B cell (primary cell): Measurements from ENCODE around the gene FAM204A. TPM values are rescaled to one million over a fixed set of nuclear protein-coding genes. Genes with fewer than 3 reads are reported as not detected.

Source experiments
- ATAC-seq: fragments of 200-7000 bp; cut with Tn5 transposase; one replicate; pipeline ENCODE4 v1.10.0; 2021; ENCODE audit warnings: low read depth, mild to moderate bottlenecking, moderate number of reproducible peaks, moderate library complexity
- CTCF ChIA-PET: fragments of 350-600 bp; sonication (Branson Sonifier 250); formaldehyde crosslinking; loops from one replicate; lab custom pipeline; 2021; ENCODE audit warnings: antibody characterized with exemption, inconsistent platforms; lab: Charles Lee
- POLR2A ChIA-PET: fragments of 350-600 bp; sonication (Branson Sonifier 250); formaldehyde crosslinking; loops from one replicate; lab custom pipeline; 2021; ENCODE audit warnings: antibody characterized with exemption; lab: Charles Lee
- DNase-seq: peaks from one replicate; pipeline ENCODE4 v3.0.0; 2013
- H2AFZ ChIP-seq: 2 replicates; pipeline ENCODE4 v1.6.1; 2012; ENCODE audit warnings: mild to moderate bottlenecking, low read depth, low read length; ENCODE audit not compliant: insufficient read depth, poor library complexity, severe bottlenecking
- H3K27ac ChIP-seq, 2 donors: 1 replicate in 1 of 2; 2 replicates in 1 of 2; pipeline ENCODE4 v1.5.1; 2012 to 2013; ENCODE audit warnings: low read length in 2 of 2, mild to moderate bottlenecking in 2 of 2, moderate library complexity in 1 of 2
- H3K27me3 ChIP-seq, 4 experiments: fragments of 200-600 bp in 1 of 4; sonication (generic) in 1 of 4; replicated peaks in 1 of 4; 1 replicate in 2 of 4; 2 replicates in 2 of 4; pipeline versions ENCODE4 v1.6.1 to v1.7.0; 2013 to 2016; ENCODE audit warnings: low read length in 3 of 4, mild to moderate bottlenecking in 2 of 4, mixed read lengths in 1 of 4, moderate library complexity in 1 of 4; ENCODE audit not compliant: insufficient read depth in 4 of 4, control insufficient read depth in 3 of 4; ENCODE audit errors: control extremely low read depth in 1 of 4
- H3K36me3 ChIP-seq, 2 experiments: replicated peaks in 1 of 2; 1 replicate in 1 of 2; 2 replicates in 1 of 2; pipeline versions ENCODE4 v1.6.1 to v1.7.1; 2013; ENCODE audit warnings: low read length in 1 of 2; ENCODE audit not compliant: insufficient read depth in 2 of 2, control insufficient read depth in 1 of 2; ENCODE audit errors: control extremely low read depth in 1 of 2, extremely low read depth in 1 of 2
- H3K4me1 ChIP-seq, 2 donors: fragments of 200-600 bp in 1 of 2; sonication (generic) in 1 of 2; 1 replicate in 1 of 2; 2 replicates in 1 of 2; pipeline versions ENCODE4 v1.5.1 to v1.6.1; 2013 to 2017; ENCODE audit warnings: low read length in 2 of 2; ENCODE audit not compliant: control insufficient read depth in 2 of 2, insufficient read depth in 2 of 2
- H3K4me2 ChIP-seq: replicated peaks from 2 replicates; pipeline ENCODE3; 2012; ENCODE audit warnings: mild to moderate bottlenecking, low read depth, low read length; ENCODE audit not compliant: poor library complexity, severe bottlenecking
- H3K4me3 ChIP-seq, 5 experiments: fragments of 200-600 bp in 1 of 5; sonication (generic) in 1 of 5; 1 replicate in 3 of 5; 2 replicates in 2 of 5; pipeline versions ENCODE4 v1.5.1 to v1.7.0; 2011 to 2016; ENCODE audit warnings: low read length in 4 of 5, mild to moderate bottlenecking in 4 of 5, low read depth in 2 of 5, control low read depth in 1 of 5, moderate library complexity in 1 of 5; ENCODE audit not compliant: insufficient read depth in 1 of 5; ENCODE audit errors: control extremely low read depth in 1 of 5, extremely low read depth in 1 of 5
- H3K79me2 ChIP-seq: fragments of 200-600 bp; sonication (generic); one replicate; pipeline ENCODE4 v1.6.0; 2016; ENCODE audit warnings: low read length; ENCODE audit not compliant: control insufficient read depth, insufficient read depth
- H3K9ac ChIP-seq: fragments of 200-600 bp; sonication (generic); 2 replicates; pipeline ENCODE4 v1.6.1; 2017; ENCODE audit warnings: mild to moderate bottlenecking, low read length, moderate library complexity
- H3K9me3 ChIP-seq, 3 donors: one replicate each; pipeline versions ENCODE4 v1.6.1 to v1.7.1; 2013; ENCODE audit warnings: low read length in 2 of 3; ENCODE audit not compliant: control insufficient read depth in 2 of 3, insufficient read depth in 1 of 3; ENCODE audit errors: control extremely low read depth in 1 of 3
- H4K20me1 ChIP-seq: 2 replicates; pipeline ENCODE4 v1.6.0; 2012; ENCODE audit warnings: mild to moderate bottlenecking, low read length; ENCODE audit not compliant: insufficient read depth, control insufficient read depth, poor library complexity, severe bottlenecking
- H3K27ac Mint-ChIP-seq: one replicate; pipeline ENCODE4 v1.8.0; 2021; ENCODE audit warnings: mixed read lengths
- H3K27me3 Mint-ChIP-seq: one replicate; pipeline ENCODE4 v1.8.0; 2021; ENCODE audit warnings: mixed read lengths
- H3K4me1 Mint-ChIP-seq: one replicate; pipeline ENCODE4 v1.8.0; 2021; ENCODE audit warnings: mixed read lengths
- H3K4me3 Mint-ChIP-seq: one replicate; pipeline ENCODE4 v1.8.0; 2021; ENCODE audit warnings: mixed read lengths
- H3K9me3 Mint-ChIP-seq: one replicate; pipeline ENCODE4 v1.8.0; 2022; ENCODE audit warnings: mixed read lengths; ENCODE audit not compliant: insufficient read depth
- EZH2 ChIP-seq: IDR thresholded peaks from 2 replicates; pipeline ENCODE4 v1.6.1; 2012; ENCODE audit warnings: borderline replicate concordance, low read depth, mild to moderate bottlenecking, moderate library complexity, low read length; ENCODE audit not compliant: insufficient read depth, poor library complexity, severe bottlenecking
- WGBS: methylation state at CpG from one replicate; pipeline ENCODE4 v1.1.5; 2013; ENCODE audit warnings: missing lambda C conversion rate; ENCODE audit not compliant: insufficient coverage; 5-methylcytosine and 5-hydroxymethylcytosine counted together
- intact Hi-C: fragments of 100-400 bp; cut with micrococcal nuclease; formaldehyde crosslinking; loops from one replicate; pipeline ENCODE4 v1.10.0; 2022
- polyA plus RNA-seq: library from polyadenylated mRNA; depleted of rRNA; stranded (reverse); fragments of >200 nt; gene quantifications from 2 replicates; pipeline ENCODE4 v1.2.3, GENCODE V29; 2012
- total RNA-seq, 2 donors: library from RNA; stranded (reverse); fragments of 120-200 nt in 1 of 2; gene quantifications; 1 replicate in 1 of 2; 2 replicates in 1 of 2; pipeline versions ENCODE4 v1.2.3 to v1.2.4, GENCODE V29; 2013 to 2022
- TF ChIP-seq, protein P1 (sequence below): fragments of 200-600 bp; IDR thresholded peaks from one replicate; pipeline ENCODE4 v1.8.0; 2022; ENCODE audit warnings: antibody characterized with exemption, mild to moderate bottlenecking

FAM204A gene
- total and polyA plus RNA-seq, 2 donors (not counting 1 experiment from before 2014, with no cell fraction given) = 14.2 to 79.8 TPM

- DNase-seq (no peak), ATAC-seq (no peak)
- Histone ChIP-seq H3K4me2 (no peak overlapping the region), H3K36me3 (no peaks in the 10 kb centered on the region), H4K20me1 (no peaks in the 10 kb centered on the region), H2AFZ (no peak overlapping the region), H3K4me3 (no peak overlapping the region), H3K9me3 (peaks cover 0 to 19% (median 7%) of the 10 kb centered on the region in 3 donors), H3K27ac (no peak overlapping the region), H3K9ac (no peak overlapping the region), H3K4me1 (no peaks in the 10 kb centered on the region), H3K27me3 (peaks cover 0 to 12% (median 4%) of the 10 kb centered on the region in 4 experiments), H3K79me2 (no peaks in the 10 kb centered on the region)
- 69% methylated on average over 2 of the region's 2 CpGs for WGBS
- TF ChIP-seq, protein P1, sequence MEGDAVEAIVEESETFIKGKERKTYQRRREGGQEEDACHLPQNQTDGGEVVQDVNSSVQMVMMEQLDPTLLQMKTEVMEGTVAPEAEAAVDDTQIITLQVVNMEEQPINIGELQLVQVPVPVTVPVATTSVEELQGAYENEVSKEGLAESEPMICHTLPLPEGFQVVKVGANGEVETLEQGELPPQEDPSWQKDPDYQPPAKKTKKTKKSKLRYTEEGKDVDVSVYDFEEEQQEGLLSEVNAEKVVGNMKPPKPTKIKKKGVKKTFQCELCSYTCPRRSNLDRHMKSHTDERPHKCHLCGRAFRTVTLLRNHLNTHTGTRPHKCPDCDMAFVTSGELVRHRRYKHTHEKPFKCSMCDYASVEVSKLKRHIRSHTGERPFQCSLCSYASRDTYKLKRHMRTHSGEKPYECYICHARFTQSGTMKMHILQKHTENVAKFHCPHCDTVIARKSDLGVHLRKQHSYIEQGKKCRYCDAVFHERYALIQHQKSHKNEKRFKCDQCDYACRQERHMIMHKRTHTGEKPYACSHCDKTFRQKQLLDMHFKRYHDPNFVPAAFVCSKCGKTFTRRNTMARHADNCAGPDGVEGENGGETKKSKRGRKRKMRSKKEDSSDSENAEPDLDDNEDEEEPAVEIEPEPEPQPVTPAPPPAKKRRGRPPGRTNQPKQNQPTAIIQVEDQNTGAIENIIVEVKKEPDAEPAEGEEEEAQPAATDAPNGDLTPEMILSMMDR = no peak
- no peak for TF ChIP-seq EZH2
- H3K27me3 Mint-ChIP-seq = peaks cover 12% of the 10 kb centered on the region
- no peaks in the 10 kb centered on the region for H3K4me1 Mint-ChIP-seq
- ChIA-PET CTCF (no interaction called here), POLR2A (no interaction called here)
- H3K27ac Mint-ChIP-seq = no peak overlapping the region
- no peak overlapping the region for H3K4me3 Mint-ChIP-seq
- intact Hi-C loops = no loop called here
- H3K9me3 Mint-ChIP-seq = no peaks in the 10 kb centered on the region
These were observed 65.4 kb downstream of the FAM204A start for GRCh38 chr10:118276727-118277126.

- no peaks in the 10 kb centered on the region for H3K4me1 ChIP-seq
- intact Hi-C loops = no loop called here
- no peak overlapping the region for H3K27ac Mint-ChIP-seq
- CTCF ChIA-PET = no interaction called here
- no peaks in the 10 kb centered on the region for H4K20me1 ChIP-seq
- H3K4me1 Mint-ChIP-seq = no peaks in the 10 kb centered on the region
- TF ChIP-seq, protein P1 = no peak
- no peak for TF ChIP-seq EZH2
- DNase-seq (no peak), ATAC-seq (no peak)
- H2AFZ ChIP-seq = no peak overlapping the region
- peaks cover 15% of the 10 kb centered on the region for H3K27me3 Mint-ChIP-seq
- H3K79me2 ChIP-seq = no peaks in the 10 kb centered on the region
- POLR2A ChIA-PET = no interaction called here
- no peak overlapping the region for H3K9ac ChIP-seq
- peaks cover 0 to 19% (median 7%) of the 10 kb centered on the region in 3 donors for H3K9me3 ChIP-seq
- H3K27me3 ChIP-seq = peaks cover 0 to 14% (median 6%) of the 10 kb centered on the region in 4 experiments
- no peak overlapping the region for H3K4me3 Mint-ChIP-seq
- H3K36me3 ChIP-seq = no peaks in the 10 kb centered on the region
- H3K4me3 ChIP-seq = no peak overlapping the region
- H3K27ac ChIP-seq = no peak overlapping the region
- H3K9me3 Mint-ChIP-seq = no peaks in the 10 kb centered on the region
- H3K4me2 ChIP-seq = no peak overlapping the region
These were observed 65.9 kb downstream of the FAM204A start for GRCh38 chr10:118276204-118276603.
